ELF-1 (cell line): Measurements from ENCODE around the gene TMPO.
"Not testable (repeated sequence)": the region's sequence is repeated elsewhere in the genome, so short reads cannot be mapped to it uniquely, and the experiment has no call there.

ENCODE experiments used
- DNase-seq: peaks from one replicate; pipeline ENCODE4 v3.0.0-alpha.2; 2016; ENCODE audit warnings: low read depth, low spot score

Gene TMPO, protein sequence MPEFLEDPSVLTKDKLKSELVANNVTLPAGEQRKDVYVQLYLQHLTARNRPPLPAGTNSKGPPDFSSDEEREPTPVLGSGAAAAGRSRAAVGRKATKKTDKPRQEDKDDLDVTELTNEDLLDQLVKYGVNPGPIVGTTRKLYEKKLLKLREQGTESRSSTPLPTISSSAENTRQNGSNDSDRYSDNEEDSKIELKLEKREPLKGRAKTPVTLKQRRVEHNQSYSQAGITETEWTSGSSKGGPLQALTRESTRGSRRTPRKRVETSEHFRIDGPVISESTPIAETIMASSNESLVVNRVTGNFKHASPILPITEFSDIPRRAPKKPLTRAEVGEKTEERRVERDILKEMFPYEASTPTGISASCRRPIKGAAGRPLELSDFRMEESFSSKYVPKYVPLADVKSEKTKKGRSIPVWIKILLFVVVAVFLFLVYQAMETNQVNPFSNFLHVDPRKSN

DNA sequence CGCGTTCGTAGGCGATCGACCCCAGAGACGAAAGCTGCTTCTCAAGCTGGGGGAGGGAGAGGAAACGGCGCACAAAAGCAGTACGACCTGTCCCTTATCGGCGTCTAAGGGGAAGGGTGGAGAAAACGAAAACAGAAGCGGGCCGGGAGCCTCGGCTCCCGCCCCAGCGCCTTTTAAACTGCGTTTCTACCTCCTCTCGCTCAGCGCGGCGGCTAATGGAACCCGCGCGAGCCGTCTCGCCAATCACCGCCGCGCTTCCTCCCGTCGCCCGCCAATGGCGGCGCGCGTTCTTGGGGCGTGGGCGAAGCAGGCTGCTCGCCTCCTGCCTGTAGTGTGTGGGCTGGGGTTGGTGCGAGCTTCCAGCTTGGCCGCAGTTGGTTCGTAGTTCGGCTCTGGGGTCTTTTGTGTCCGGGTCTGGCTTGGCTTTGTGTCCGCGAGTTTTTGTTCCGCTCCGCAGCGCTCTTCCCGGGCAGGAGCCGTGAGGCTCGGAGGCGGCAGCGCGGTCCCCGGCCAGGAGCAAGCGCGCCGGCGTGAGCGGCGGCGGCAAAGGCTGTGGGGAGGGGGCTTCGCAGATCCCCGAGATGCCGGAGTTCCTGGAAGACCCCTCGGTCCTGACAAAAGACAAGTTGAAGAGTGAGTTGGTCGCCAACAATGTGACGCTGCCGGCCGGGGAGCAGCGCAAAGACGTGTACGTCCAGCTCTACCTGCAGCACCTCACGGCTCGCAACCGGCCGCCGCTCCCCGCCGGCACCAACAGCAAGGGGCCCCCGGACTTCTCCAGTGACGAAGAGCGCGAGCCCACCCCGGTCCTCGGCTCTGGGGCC, at the start of gene TMPO:
Gene TMPO, plus strand, starts transcription at position 304 of the 824 bp plus-strand sequence. Its CDS starts 278 bp downstream, at position 582.
- DNase-seq: peak; percentile 99

DNA sequence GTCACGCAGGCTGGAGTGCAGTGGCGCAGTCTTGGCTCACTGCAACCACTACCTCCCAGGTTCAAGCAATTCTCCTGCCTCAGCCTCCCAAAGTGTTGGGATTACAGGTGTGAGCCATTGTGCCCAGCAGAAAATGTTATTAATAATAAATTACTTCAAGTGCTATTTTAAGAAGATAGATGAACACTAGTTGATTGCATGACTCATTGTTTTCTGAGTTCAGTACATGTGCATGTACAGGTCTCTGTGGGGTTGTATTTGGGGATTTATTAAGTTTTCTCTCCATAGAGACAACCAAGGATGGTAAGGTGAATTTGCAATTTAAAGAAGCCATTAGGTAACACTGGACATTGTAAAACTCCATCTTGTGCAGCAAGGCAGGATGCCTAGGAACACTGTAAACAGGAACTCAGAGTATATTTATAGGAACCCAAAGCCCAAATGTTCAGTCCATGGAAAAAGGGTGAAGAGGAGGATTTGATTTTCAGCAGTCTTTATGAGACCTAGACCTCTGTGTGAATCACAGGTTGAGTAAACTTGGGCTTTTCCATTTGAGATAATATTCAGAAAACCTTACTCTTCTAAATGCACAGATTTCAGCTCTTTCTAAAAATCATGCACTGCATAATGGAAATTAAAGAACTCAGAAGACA, 49.3 kb upstream of the TMPO start:
- no peak for DNase-seq

DNA sequence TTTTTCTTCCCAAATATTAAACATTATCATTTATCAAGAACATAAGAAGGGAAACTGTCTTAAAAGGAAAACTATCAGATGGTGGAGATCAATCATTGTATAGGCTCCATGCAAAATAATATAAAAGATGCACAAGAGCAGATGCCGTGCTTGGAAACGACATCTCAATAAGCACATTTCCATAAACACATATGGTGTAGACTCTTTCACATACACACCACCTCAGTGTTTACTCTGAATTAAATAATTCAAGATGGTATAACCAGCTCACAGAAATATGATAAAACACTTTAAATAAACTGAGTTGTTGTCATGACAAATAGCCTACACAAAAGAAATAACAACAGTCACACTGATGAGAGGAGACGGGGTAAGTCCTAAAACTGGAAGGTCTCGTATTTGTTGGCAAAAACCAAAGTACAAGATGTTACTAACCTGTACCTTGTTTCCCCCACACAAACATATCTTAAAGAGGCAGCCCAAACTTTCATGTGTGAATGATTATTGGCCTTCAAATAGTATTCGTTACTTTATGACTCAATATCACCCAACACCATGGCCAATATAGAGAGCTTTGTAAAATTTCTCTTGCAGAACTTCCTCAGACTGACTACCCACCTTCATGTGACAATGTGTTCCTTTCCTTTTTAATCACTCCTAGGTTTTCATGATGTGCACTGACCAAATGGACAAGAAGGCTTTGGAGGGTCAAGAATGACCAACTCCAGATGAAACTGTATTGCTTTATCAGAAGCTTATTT, 48.6 kb upstream of the TMPO start:
- DNase-seq: no peak

DNA sequence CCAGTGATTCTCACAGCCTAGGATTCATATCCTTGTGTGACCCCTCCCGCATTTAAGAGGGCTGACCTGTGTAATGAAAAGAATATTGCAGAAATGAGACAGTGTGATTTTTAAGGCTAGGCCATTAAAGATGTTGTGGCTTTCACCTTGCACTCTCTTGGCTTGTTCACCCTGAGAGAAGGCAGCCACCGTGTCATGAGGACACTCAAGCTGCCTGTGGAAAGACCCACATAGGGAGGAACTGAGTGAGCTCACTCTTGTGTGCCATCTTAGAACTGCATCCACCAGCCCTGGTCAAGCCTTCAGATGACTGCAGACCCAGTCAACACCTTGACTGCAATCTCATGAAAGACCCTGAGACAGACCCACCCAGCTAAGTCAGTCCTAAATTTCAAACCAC, 46.3 kb upstream of the TMPO start:
- no peak for DNase-seq

DNA sequence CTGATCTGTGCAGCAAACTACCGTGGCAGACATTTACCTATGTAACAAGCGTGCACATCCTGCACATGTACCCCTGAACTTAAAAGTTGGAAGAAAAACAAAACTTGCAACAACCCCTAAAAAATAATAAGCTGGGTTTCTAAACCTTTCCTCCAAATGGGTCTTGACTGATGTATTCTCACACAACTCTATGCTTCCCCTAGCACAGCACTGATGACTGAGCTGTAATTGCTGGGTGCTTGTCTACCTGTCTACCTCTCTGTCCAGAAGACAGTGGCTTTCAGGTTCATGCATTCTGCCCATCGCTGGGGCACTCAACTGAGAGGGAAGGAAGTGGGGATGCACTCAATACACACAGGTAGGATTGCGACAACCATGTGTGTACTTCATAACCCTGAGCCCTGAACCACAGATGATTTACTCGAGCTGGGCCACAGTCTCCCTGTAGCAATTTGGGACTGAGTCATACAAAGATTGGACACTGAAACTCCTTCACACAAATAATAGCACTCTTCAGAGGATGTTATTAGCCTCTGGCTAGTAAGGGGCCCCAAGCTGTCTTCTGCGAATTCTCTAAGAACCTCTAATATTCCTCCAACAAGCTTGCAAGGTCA, 44.8 kb upstream of the TMPO start:
- DNase-seq: no peak

DNA sequence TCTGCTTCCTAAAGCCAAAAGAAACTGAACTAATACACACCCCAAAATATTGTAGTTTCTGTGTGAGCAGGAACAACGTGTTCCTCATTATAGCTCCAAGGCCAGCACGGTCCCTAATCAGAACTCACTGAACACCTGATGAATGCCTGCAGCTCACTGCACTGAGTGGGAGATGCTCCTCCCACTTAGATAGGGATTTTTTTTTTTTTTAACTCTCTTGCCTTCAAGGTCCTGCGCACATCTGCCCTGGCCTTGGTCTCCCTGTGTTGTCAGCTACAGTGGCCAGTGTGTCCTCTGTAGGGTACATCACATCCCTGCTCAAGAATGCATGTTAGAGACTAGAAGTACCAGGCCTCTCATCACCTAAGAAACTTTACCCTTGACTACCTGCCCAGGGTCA, 44.3 kb upstream of the TMPO start:
- no peak for DNase-seq

DNA sequence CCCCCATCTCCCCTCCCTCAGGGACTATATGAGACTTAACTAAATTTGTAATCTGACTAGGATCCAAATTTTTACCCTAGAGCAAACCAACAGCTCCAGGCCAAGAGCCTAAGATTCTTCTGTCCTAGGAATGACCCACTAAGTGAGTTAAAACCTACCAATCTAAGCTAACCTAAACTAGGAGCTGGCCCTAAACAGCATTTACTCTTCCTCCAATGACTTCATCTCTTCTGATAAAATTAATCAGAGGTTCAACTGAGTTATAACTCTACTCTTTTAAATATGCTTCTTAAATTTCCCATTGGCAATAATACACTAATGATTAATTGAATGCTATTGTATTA, 39.9 kb upstream of the TMPO start:
- DNase-seq: no peak

DNA sequence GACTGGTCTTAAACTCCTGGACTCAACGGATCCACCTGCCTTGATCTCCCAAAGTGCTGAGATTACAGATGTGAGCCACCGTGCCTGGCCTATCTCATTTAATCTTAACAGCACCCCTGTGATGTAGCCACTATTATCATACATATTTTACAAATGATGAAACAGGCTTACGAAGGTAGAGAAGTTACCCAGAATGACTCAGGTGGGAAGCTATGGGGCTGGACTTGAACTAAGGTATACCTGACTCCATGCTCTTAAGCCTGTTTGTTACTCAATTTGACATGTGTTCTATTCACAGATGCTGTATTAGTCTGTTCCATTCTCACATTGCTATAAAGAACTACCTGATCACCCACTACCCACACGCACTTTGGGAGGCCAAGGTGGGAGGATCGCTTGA, 36.8 kb upstream of the TMPO start:
- DNase-seq: no peak

DNA sequence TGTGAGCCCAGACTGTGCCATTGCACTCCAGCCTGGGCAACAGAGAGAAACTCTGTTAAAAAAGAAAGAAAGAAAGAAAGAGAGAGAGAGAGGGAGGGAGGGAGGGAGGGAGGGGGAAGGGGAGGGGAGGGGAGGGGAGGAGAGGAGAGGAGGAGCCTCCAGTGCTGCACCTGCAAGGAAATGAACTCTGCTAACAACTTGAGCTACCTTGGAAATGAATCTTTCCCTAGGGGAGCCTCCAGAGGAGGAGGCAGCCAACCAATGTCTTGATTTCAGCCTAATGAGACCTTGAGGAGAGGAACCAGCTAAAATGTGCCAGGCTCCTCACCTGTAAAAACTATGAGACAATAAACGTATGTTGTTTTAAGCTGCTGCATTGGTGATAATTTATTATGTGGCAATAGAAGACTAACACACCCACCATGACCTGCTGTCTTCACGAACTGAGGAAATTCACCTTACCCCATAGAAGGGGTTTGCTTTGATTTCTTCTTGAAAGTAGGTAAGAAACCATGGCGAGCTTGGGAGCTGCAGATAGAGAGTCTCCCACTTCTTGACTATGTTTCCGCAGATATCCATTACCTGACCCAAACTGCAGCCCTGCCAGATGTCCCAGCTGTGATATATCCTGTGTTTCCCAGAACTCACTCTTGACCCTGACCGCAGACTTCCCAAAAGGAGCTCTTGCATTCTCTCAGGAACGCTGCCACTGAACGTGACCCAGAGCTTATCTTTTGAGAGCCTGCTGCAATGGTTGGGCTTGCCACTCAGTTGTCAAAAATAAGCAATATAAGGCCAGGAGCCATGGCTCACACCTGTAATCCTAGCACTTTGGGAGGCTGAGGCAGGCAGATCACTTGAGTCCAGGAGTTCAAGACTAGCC, 31.5 kb upstream of the TMPO start:
- DNase-seq: no peak

DNA sequence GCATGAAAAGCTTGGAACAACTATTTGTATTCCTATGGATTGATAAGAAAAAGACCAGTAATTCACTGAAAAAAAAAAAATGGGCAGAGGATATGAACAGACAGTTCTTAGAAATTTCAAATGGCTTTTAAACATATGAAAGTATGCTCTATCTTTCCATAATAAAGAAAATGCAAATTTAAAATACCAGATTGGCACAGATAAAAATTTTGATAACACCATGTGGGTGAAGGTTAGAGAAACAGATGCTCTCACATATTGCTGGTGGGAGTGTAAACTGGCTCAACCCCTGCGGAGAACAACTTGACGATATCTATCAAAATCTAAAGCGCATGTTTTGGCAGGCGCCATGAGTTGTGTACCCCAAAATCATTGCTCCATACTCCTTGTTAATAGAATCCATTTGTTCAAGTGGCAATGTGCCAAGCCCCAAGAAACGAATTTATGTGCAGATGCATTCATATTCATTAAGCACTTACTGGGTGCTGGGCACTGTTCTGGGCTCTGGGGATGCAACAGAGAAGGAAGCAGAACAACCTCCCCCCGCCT, 29.5 kb upstream of the TMPO start:
- DNase-seq: no peak

DNA sequence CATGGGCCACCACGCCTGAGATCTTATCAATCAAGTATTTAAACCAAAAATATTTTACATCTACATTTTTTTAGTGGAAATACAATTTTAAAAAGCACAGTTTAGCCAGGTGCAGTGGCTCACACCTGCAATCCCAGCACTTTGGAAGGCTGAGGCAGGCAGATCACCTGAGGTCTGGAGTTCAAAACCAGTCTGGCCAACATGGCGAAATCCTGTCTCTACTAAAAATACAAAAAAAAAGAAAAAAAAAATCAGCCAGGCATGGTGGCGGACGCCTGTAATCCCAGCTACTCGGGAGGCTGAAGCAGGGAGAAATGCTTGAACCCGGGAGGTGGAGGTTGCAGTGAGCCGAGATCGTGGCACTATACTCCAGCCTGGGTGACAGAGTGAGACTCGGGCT, 27.0 kb upstream of the TMPO start:
- DNase-seq: not testable (repeated sequence)

DNA sequence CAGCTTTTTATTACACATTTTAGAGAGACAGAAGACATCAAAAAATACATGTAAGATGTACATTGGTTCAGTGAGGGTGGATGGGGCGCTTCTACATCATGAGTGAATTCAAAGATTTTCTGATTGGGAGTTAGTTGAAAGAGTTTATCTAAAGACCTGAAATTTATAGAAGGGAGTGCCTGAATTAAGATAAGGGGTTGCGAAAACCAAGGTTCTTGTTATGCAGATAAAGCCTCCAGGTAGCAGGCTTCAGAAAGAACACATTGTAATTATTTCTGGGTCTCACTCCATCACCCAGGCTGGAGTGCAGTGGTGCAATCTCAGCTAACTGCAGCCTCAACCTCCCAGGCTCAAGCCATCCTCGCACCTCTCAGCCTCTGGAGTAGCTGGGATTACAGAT, 26.2 kb upstream of the TMPO start:
- DNase-seq: no peak

DNA sequence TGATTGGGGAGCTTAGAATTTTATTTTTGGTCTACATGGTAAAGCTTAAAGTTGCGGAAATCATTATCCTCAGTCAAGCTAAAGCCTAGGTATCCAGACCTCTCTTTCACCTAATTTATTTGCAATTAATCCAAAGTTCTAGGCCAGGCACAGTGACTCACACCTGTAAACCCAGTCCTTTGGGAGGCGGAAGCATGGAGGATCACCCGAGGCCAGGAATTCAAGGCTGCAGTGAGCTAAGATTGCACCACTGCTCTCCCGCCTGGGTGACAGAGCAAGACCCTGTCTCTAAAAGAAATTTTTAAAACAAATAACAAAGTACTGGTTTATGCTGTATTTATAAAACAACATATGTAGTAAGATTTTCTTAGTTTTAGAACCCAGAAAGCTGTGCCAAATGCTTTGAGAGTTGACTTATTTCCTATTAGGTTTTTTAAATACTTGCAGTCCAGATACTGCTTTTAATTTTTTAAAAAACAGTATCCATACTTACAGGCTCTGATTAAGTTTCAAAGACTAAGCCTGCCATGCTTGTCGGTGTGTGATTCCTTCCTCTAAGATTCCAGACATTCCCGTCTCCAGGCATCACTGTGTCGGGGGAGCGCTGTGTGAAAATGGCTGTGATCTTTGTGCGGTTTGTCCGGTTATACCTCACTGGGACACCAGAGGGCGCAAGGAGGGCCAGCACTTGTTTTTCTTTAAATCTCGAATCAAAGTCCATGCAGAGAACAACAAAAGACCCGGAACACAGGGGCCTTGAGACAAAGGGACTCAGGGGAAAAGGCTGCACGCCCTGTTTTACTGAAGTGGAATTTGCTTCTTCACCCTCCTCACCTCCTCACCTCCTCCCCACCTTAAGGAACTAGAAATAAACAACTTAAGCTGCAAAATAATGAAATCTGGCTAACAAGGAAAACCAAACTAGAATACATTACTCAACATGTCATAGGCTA, 24.6 kb upstream of the TMPO start:
- peak; percentile 100 for DNase-seq

DNA sequence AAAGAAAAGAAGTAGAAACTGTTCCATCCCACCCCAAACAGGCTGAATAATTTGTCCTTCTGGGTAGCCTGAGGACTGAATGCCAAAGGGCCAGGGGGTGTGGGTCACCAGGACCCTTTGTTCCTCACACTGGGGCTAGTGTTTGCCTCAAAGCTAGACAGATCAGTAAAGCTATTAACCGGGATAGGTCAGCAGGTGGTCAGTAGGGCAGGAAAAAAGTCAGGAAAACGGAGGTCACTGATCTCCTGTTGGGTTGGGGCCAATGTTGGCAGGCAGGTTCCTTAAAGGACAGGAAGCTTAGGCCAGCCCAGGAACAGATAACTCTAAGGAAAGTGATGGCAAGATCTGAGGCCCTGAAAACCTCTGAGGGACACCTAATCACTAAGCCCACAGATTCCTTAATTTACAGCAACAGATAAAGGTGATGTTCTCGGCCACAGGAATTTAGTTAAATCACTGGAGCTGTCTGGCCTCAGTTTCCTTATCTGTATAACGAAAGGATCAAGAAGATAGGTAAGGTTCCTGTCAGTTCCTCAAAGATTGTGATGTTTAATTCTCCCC, 22.7 kb upstream of the TMPO start:
- peak; percentile 72 for DNase-seq

DNA sequence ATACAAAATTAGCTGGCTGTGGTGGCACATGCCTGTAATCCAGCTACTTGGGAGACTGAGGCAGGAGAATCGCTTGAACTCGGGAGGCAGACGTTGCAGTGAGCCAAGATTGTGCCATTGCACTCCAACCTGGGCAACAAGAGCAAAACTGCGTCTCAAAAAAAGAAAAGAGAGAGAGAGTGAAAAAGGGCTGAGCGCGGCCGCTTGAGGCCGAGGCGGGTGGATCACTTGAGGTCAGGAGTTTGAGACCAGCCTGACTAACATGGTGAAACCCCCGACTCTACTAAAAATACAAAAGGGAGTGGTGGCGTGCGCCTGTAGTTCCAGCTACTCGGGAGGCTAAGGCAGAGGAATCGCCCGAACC, 14.1 kb upstream of the TMPO start:
- DNase-seq: not testable (repeated sequence)

DNA sequence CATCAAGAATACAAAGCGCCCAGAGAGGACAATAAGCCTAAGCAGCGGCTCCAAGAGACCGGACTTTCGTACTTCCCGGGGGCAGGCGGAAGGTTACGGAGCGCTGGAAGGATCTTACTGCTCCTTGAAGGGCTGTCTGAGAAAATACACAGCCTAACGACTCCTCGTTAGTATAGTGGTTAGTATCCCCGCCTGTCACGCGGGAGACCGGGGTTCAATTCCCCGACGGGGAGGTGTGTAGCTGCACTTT, 12.1 kb upstream of the TMPO start:
- DNase-seq: peak; percentile 94

DNA sequence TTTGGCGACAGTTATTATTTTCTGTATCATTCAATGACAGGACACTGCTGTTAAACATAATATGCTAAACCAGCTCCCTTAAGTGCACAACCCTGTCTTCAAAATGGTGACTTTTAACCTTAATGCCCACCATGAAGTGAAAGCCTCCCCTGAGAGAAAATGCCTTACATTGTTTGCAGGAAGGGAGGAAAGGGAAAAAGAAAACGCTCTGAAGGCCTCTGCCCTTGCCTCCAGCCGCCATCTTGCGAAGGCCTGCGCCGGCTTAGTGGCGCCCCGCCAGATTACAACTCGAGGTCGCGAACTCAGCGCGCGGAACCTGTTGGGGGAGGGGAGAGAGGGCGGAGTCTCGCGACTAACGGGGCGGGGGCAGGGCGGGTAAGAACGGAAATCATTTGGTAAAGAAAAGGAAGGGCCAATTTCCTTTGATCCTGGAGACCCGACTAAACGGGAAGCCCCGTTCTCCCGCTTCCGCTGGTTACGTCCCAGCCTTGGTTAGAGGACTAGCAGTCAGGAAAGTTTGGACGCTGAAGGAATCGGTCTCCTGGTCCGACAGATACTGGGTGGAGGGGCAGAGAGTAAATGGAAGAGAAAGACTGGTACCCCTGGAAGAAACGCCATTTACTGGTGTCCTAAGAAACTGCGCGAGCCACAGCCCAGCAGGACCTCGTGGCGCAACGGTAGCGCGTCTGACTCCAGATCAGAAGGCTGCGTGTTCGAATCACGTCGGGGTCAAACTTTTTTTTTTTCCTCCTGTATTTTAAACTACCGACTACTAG, 11.6 kb upstream of the TMPO start:
- DNase-seq: peak; percentile 95

DNA sequence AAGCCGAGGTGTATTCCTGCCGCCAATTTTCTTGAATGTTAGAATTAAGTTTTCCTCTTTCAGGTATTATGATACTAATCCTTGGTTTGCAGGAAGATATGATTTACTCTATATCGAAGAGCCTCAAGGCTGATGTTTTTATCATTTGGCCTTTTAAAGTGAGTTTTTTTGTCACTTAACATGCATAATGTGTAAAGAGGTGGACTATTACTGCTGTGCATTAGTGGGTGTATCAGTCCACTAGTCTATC, 11.1 kb upstream of the TMPO start:
- DNase-seq: no peak
